ENCODE results near the gene SCMH1. TPM values are rescaled to one million over a fixed set of nuclear protein-coding genes. Genes with fewer than 3 reads are reported as not detected.

The SCMH1 gene
- total RNA-seq, 1 donor from 2014 or later = 18.4 TPM

GRCh38 chr1:41101950-41102607 is 140.0 kb downstream of the SCMH1 start:
- Mint-ChIP-seq H3K36me3 (ENCODE audit: low read depth, unreplicated experiment) (peaks cover 4% of the 10 kb centered on the region), H3K9me3 (ENCODE audit: unreplicated experiment) (no peaks in the 10 kb centered on the region), H3K27ac (ENCODE audit: unreplicated experiment) (no peak overlapping the region), H3K4me3 (ENCODE audit: unreplicated experiment) (no peak overlapping the region), H3K4me1 (ENCODE audit: low read depth, unreplicated experiment) (peaks cover 1% of the 10 kb centered on the region), H3K27me3 (ENCODE audit: low read depth, unreplicated experiment) (no peaks in the 10 kb centered on the region)
- Histone ChIP-seq H3K79me2 (ENCODE audit: insufficient read depth, low read length) (no peaks in the 10 kb centered on the region), H3K4me3 (ENCODE audit: insufficient read depth, low read depth, low read length) (no peak overlapping the region), H4K20me1 (ENCODE audit: insufficient read depth, low read length) (no peaks in the 10 kb centered on the region), H3K4me1 (ENCODE audit: insufficient read depth, low read length) (peaks cover 13% of the 10 kb centered on the region), H3K36me3 (ENCODE audit: insufficient read depth, low read length) (no peaks in the 10 kb centered on the region), H3K9ac (ENCODE audit: low read length) (no peak overlapping the region), H3K27me3 (ENCODE audit: insufficient read depth, low read length) (no peaks in the 10 kb centered on the region), H3K9me3 (ENCODE audit: insufficient read depth, low read depth, low read length) (no peaks in the 10 kb centered on the region), H2AFZ (ENCODE audit: low read depth, low read length) (no peak overlapping the region), H3K4me2 (ENCODE audit: low read length) (peak overlapping the region; percentile 18), H3K27ac (ENCODE audit: low read depth, low read length) (no peak overlapping the region)
- TF ChIP-seq EZH2 (IDR thresholded peaks at IDR 0.05; ENCODE audit: insufficient read depth, low read length) (no peak), CTCF (IDR thresholded peaks at IDR 0.05; ENCODE audit: insufficient read depth, low read depth, low read length) (no peak)
- FAIRE-seq (peak; percentile 93), DNase-seq (ENCODE audit: low read depth) (peak; percentile 97)

GRCh38 chr1:41101076-41101475 is 141.0 kb downstream of the SCMH1 start:
- H3K27ac ChIP-seq (ENCODE audit: low read depth, low read length) = no peak overlapping the region
- H3K79me2 ChIP-seq (ENCODE audit: insufficient read depth, low read length) = no peaks in the 10 kb centered on the region
- no peaks in the 10 kb centered on the region for H3K9me3 Mint-ChIP-seq (ENCODE audit: unreplicated experiment)
- no peaks in the 10 kb centered on the region for H3K9me3 ChIP-seq (ENCODE audit: insufficient read depth, low read depth, low read length)
- no peak for FAIRE-seq
- no peak overlapping the region for H3K4me3 Mint-ChIP-seq (ENCODE audit: unreplicated experiment)
- H3K36me3 Mint-ChIP-seq (ENCODE audit: low read depth, unreplicated experiment) = peaks cover 4% of the 10 kb centered on the region
- H4K20me1 ChIP-seq (ENCODE audit: insufficient read depth, low read length) = no peaks in the 10 kb centered on the region
- no peak overlapping the region for H3K27ac Mint-ChIP-seq (ENCODE audit: unreplicated experiment)
- no peak overlapping the region for H3K4me3 ChIP-seq (ENCODE audit: insufficient read depth, low read depth, low read length)
- no peak overlapping the region for H3K4me2 ChIP-seq (ENCODE audit: low read length)
- no peak overlapping the region for H2AFZ ChIP-seq (ENCODE audit: low read depth, low read length)
- no peaks in the 10 kb centered on the region for H3K27me3 ChIP-seq (ENCODE audit: insufficient read depth, low read length)
- H3K27me3 Mint-ChIP-seq (ENCODE audit: low read depth, unreplicated experiment) = no peaks in the 10 kb centered on the region
- H3K36me3 ChIP-seq (ENCODE audit: insufficient read depth, low read length) = no peaks in the 10 kb centered on the region
- TF ChIP-seq CTCF (IDR thresholded peaks at IDR 0.05; ENCODE audit: insufficient read depth, low read depth, low read length) (no peak), EZH2 (IDR thresholded peaks at IDR 0.05; ENCODE audit: insufficient read depth, low read length) (no peak)
- no peak for DNase-seq (ENCODE audit: low read depth)
- peaks cover 13% of the 10 kb centered on the region for H3K4me1 ChIP-seq (ENCODE audit: insufficient read depth, low read length)
- peaks cover 1% of the 10 kb centered on the region for H3K4me1 Mint-ChIP-seq (ENCODE audit: low read depth, unreplicated experiment)
- no peak overlapping the region for H3K9ac ChIP-seq (ENCODE audit: low read length)

- no peaks in the 10 kb centered on the region for H4K20me1 ChIP-seq (ENCODE audit: insufficient read depth, low read length)
- DNase-seq (ENCODE audit: low read depth) (no peak), FAIRE-seq (no peak)
- H3K4me2 ChIP-seq (ENCODE audit: low read length) = no peak overlapping the region
- H3K36me3 ChIP-seq (ENCODE audit: insufficient read depth, low read length) = no peaks in the 10 kb centered on the region
- H3K4me1 ChIP-seq (ENCODE audit: insufficient read depth, low read length) = peaks cover 13% of the 10 kb centered on the region
- H3K27me3 ChIP-seq (ENCODE audit: insufficient read depth, low read length) = no peaks in the 10 kb centered on the region
- H3K27ac ChIP-seq (ENCODE audit: low read depth, low read length) = no peak overlapping the region
- H3K4me3 ChIP-seq (ENCODE audit: insufficient read depth, low read depth, low read length) = no peak overlapping the region
- no peak overlapping the region for H2AFZ ChIP-seq (ENCODE audit: low read depth, low read length)
- Mint-ChIP-seq H3K4me1 (ENCODE audit: low read depth, unreplicated experiment) (peaks cover 1% of the 10 kb centered on the region), H3K36me3 (ENCODE audit: low read depth, unreplicated experiment) (peaks cover 4% of the 10 kb centered on the region), H3K27ac (ENCODE audit: unreplicated experiment) (no peak overlapping the region), H3K27me3 (ENCODE audit: low read depth, unreplicated experiment) (no peaks in the 10 kb centered on the region), H3K4me3 (ENCODE audit: unreplicated experiment) (no peak overlapping the region), H3K9me3 (ENCODE audit: unreplicated experiment) (no peaks in the 10 kb centered on the region)
- H3K9ac ChIP-seq (ENCODE audit: low read length) = no peak overlapping the region
- no peaks in the 10 kb centered on the region for H3K9me3 ChIP-seq (ENCODE audit: insufficient read depth, low read depth, low read length)
- no peaks in the 10 kb centered on the region for H3K79me2 ChIP-seq (ENCODE audit: insufficient read depth, low read length)
- TF ChIP-seq CTCF (IDR thresholded peaks at IDR 0.05; ENCODE audit: insufficient read depth, low read depth, low read length) (no peak), EZH2 (IDR thresholded peaks at IDR 0.05; ENCODE audit: insufficient read depth, low read length) (no peak)
Measured at GRCh38 chr1:41100170-41100569, 141.9 kb downstream of the SCMH1 start.
